Activated T-cell treated with anti-CD3 and anti-CD28 coated beads, Interleukin-2, amount 50 U/mL, for 4 hours (primary cell): ENCODE measurements around the gene ADGRA1. TPM values are rescaled to one million over a fixed set of nuclear protein-coding genes. Genes with fewer than 3 reads are reported as not detected.

Source experiments
- ATAC-seq, 2 donors: fragments of 200-7000 bp; cut with Tn5 transposase; one replicate each; pipeline ENCODE4 v1.10.0; 2021
- DNase-seq: peaks from one replicate; pipeline ENCODE4 v3.0.0-alpha.2; 2020
- H3K27me3 Mint-ChIP-seq: one replicate; pipeline ENCODE4 v1.8.0; 2021; ENCODE audit warnings: low read depth, mixed read lengths
- H3K36me3 Mint-ChIP-seq: one replicate; pipeline ENCODE4 v1.8.0; 2022; ENCODE audit warnings: mixed read lengths; ENCODE audit not compliant: insufficient read depth
- H3K4me1 Mint-ChIP-seq: one replicate; pipeline ENCODE4 v1.8.0; 2021; ENCODE audit warnings: low read depth, mixed read lengths
- H3K4me3 Mint-ChIP-seq: one replicate; pipeline ENCODE4 v1.8.0; 2021; ENCODE audit warnings: mild to moderate bottlenecking, moderate library complexity, mixed read lengths
- H3K9me3 Mint-ChIP-seq: one replicate; pipeline ENCODE4 v1.8.0; 2021; ENCODE audit warnings: mixed read lengths
- total RNA-seq, 3 donors: library from RNA; stranded (reverse); gene quantifications; one replicate each; pipeline ENCODE4 v1.2.1, GENCODE V29; 2021

The ADGRA1 gene
- total RNA-seq, 3 donors from 2014 or later: not detected

DNA sequence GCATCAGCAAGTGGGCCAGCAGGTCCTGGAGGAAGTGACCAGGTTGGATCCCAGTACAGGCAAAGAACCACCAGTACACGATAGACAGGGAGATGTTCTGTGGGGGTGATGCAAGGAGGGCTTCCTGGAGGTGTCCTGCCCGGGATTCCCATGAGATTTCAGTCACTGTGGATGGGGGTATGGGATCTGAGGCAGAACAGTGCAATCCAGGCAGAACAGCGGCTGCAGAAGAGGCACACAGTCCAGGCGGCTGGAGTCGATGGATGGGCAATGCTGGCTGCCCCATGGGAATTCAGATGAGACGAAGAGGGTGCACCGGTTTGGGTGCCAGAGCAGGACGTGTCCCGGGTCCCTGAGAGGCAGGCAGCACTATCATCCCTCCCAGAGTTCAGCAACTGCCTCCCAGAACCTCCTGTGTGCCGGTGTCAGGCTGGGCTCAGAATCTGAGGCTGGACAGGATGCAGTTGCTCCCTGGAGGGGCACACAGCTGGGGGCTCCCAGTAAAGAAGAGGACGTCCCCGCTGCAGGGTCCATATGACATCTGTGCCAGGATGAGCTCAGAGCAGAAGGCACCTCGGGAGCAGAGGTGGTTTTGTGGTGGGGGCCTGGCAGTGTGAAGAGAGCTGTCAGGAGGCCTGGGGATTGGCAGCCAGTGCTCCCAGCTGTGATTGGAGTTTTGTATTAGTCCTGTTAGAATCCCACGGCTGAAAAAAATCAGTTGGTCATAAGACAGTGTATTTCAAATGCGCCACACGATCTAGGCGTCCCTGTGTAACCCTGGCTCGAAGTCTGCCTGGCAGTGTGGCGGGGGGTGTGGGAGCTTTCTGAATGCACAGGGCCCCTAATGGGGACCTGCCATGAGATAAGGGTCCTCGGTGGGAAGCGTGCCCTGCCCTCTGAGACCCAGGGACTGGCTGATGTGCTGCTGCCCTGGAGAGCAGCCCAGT lies 75.5 kb downstream of the ADGRA1 start:
- no peaks in the 10 kb centered on the region for H3K9me3 Mint-ChIP-seq
- no peaks in the 10 kb centered on the region for H3K36me3 Mint-ChIP-seq
- ATAC-seq: no peak
- H3K4me3 Mint-ChIP-seq: no peak overlapping the region
- H3K4me1 Mint-ChIP-seq: no peaks in the 10 kb centered on the region
- no peak for DNase-seq
- H3K27me3 Mint-ChIP-seq: peaks cover 21% of the 10 kb centered on the region

GRCh38 chr10:133163889-133164815 lies 76.4 kb downstream of the ADGRA1 start:
- H3K4me3 Mint-ChIP-seq: no peak overlapping the region
- no peaks in the 10 kb centered on the region for H3K4me1 Mint-ChIP-seq
- H3K27me3 Mint-ChIP-seq: peaks cover 21% of the 10 kb centered on the region
- H3K9me3 Mint-ChIP-seq: no peaks in the 10 kb centered on the region
- no peak for ATAC-seq
- H3K36me3 Mint-ChIP-seq: no peaks in the 10 kb centered on the region
- no peak for DNase-seq

DNA sequence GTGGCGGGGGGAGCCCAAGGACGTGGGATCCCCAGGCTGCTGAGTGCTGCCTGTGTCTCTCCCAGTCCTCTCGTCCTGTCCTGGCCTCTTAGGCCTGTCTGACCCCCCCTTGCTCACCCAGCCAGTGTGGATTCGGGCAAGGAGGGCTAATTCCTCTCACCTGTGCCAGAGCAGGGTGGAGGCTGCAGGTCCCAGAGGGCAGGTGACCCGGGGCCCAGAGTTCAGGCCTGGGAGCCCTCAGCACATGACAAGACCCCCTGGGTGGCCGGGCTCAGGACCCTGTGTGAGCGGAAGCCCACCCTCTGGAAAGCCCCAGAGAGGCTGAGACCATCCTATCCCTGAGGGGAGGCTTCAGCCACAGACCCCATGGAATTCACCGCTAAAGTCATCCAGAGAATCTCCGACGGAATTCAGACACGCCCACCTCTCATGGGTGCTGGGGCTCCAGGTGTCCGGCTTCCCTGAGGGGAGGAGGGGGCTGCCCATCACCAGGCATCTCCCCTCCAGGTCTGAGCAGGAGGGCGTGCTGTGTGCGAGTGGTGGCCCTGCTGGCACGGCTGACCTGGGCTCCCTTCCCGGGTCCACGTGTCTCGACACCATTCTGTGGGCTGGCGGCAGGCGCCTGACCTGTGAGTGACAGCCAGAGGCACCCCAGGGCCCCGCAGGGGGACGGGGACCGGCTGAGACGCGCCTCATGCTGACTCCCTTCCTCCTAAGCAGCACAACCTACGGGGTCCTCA lies 77.3 kb downstream of the ADGRA1 start:
- no peaks in the 10 kb centered on the region for H3K9me3 Mint-ChIP-seq
- no peaks in the 10 kb centered on the region for H3K4me1 Mint-ChIP-seq
- DNase-seq: no peak
- no peak for ATAC-seq
- H3K36me3 Mint-ChIP-seq: no peaks in the 10 kb centered on the region
- no peak overlapping the region for H3K4me3 Mint-ChIP-seq
- H3K27me3 Mint-ChIP-seq: peaks cover 21% of the 10 kb centered on the region

DNA sequence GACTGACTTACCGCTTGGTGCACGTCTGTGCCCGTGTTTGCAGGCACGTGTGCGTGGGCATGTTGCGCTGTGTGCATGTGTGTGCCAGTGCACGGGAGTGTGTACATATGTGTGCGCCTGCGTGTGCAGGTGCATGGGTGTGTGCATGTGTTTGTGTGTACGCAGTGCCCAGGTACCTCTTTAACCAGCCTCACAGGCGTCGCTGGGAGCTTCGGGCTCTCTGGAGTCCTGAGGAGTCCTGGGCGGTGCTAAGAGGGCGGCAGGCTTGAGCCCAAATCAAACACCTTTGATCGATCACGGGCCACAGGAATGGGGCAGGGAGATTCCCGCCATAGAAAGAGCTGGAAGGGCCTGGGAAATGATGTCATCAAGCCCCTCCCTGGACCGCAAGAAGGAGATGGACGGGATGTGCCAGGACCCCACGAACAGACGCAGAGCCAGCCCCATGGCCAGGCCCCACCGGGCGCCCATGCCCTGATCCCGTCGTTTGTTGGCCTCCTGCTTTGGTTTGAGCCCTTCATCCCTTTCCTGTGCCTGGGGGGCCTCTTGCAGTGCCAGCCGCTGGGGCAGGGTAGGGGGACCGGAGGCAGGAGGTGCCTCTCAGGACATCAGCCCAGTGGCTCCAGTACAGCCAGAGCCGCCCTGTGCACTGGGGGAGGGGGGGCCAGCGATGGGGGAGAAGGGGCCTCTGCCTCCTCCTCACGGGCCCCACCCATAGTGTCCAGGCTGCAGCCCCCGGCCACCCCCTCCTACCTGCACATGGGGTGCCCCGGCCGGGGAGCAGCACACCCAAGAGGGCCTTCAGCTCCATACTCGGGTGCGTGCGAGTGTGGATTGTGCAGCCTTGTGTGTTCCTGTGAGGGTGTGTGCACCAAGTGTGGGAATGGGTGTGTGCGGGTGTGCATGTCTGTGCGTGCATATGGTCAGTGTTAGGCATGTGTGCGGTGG lies 78.1 kb downstream of the ADGRA1 start:
- Mint-ChIP-seq H3K4me3 (no peak overlapping the region), H3K9me3 (no peaks in the 10 kb centered on the region), H3K36me3 (no peaks in the 10 kb centered on the region), H3K27me3 (peaks cover 21% of the 10 kb centered on the region), H3K4me1 (no peaks in the 10 kb centered on the region)
- ATAC-seq (no peak), DNase-seq (no peak)

DNA sequence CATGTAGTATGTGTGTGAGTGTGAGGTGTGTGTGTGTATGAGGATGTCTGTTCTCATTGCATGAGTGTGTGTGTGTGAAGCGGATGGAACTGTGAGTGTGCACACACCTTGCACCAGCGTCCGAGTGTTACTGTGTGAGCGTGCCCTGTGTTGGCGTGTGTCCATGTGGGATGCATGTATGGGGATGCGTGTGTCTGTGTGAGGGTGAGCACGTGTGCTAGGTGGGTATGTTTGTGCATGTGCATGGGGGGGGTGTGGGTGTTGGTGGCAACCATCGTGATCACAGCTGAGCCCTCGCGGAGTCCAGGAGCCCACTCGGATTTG lies 78.7 kb downstream of the ADGRA1 start:
- H3K9me3 Mint-ChIP-seq: no peaks in the 10 kb centered on the region
- peaks cover 18% of the 10 kb centered on the region for H3K27me3 Mint-ChIP-seq
- no peak for ATAC-seq
- H3K4me1 Mint-ChIP-seq: no peaks in the 10 kb centered on the region
- no peak overlapping the region for H3K4me3 Mint-ChIP-seq
- no peak for DNase-seq
- H3K36me3 Mint-ChIP-seq: no peaks in the 10 kb centered on the region

DNA sequence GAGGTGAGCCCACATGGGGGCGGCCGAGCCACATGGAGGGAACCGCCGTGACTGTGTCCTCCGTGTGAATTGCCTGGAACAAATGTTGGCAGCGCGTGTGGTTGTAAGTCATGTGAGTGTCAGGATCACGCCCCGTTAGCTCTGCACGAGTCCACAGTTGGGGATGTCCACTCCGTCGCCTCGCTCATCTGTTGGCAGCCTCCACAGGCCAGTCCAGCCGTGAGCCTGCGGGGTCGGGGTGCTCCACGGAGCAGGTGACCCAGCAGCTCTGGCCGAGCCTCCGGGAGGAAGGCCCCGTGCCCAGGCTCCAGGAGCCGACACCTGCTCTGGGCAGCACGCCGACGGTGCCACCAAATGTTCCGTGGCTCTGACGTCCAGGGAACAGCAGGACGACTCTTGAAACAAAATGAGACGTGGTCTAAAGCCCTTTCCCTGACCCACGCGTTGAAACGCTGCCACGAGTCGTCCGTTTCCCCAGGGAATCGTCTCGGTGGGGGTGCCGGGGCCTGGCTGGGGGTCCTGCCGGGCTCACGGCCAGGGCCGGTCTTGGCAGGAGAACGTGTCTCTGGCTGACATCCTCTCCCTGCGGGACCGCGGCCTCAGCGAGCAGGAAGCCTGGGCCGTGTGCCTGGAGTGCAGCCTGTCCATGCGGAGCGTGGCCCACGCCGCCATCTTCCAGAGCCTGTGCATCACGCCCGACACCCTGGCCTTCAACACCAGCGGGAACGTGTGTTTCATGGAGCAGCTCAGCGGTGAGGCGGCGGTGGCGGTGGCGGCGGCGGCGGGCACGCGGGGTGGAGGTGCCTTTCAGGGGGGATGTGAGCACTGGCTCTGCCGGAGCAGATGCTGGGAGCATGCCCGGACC lies 79.3 kb downstream of the ADGRA1 start:
- ATAC-seq: no peak
- peaks cover 20% of the 10 kb centered on the region for H3K27me3 Mint-ChIP-seq
- no peaks in the 10 kb centered on the region for H3K4me1 Mint-ChIP-seq
- no peak for DNase-seq
- H3K4me3 Mint-ChIP-seq: no peak overlapping the region
- no peaks in the 10 kb centered on the region for H3K36me3 Mint-ChIP-seq
- no peaks in the 10 kb centered on the region for H3K9me3 Mint-ChIP-seq

DNA sequence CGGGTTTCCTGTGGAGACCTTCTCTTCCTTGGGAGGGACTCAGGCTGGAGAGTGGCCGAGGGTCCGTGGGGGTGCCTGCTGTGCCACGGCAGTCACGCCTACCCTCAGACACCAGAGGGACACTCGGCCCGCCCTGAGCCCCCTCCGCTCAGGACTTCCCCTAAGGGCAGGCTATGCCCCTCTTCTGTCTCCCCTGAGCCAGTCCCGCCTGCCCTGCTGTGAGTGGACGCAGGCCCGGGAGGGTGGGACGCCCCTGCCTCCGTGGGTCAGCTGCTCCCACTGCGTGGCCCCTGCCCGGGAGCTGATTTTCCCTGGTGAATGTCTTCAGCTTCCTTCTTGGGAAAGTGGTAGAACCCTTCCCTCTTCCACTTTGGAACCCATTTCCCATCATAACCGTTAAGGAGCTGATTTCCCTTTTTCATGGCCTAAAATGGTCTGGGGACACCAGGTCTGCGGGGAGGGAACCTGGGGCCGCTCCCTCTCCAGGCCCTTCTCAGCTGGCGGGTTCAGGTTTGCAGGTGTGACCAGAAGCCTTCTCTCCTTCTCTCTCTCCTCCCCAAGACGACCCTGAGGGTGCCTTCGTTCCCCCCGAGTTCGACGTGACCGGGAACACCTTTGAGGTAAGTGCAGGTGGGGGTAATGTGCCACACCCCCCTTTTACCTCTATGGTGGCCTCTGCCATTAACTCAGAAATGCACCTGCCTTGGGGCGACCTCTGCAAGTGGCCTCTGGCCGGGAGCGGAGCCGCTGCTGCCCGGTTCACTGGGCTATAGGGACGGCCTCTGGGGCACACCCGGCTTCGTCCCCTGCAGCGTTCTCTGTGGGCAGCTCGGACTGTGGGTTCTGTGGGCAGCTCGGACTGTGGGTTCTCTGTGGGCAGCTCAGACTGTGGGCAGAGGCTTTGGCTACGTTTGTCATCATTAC lies 80.2 kb downstream of the ADGRA1 start:
- H3K4me3 Mint-ChIP-seq: no peak overlapping the region
- ATAC-seq (no peak), DNase-seq (no peak)
- H3K27me3 Mint-ChIP-seq: peaks cover 13% of the 10 kb centered on the region
- no peaks in the 10 kb centered on the region for H3K36me3 Mint-ChIP-seq
- H3K4me1 Mint-ChIP-seq: no peaks in the 10 kb centered on the region
- no peaks in the 10 kb centered on the region for H3K9me3 Mint-ChIP-seq

DNA sequence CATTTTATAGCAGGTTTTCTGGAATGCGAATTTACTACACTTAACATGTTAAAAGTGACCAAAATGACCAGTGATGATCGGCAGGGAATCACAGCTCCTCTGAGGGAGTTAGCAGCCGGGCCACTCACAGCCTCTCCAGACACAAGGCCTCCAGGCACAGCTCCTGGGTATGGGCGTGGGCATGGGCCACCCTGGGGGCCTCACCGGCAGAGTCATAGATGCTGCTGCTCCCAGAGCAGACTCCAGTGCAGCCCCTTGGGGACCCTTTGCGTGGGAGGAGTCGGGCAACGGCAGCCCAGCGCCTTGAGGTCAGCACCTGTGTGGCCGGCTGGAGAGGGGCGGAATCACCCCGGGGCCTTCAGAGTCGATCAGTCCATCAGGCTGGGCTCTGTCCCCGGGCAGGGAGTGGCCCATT lies 80.9 kb downstream of the ADGRA1 start:
- Mint-ChIP-seq H3K9me3 (no peaks in the 10 kb centered on the region), H3K4me1 (no peaks in the 10 kb centered on the region), H3K36me3 (no peaks in the 10 kb centered on the region), H3K27me3 (peaks cover 11% of the 10 kb centered on the region), H3K4me3 (no peak overlapping the region)
- no peak for ATAC-seq
- DNase-seq: no peak

DNA sequence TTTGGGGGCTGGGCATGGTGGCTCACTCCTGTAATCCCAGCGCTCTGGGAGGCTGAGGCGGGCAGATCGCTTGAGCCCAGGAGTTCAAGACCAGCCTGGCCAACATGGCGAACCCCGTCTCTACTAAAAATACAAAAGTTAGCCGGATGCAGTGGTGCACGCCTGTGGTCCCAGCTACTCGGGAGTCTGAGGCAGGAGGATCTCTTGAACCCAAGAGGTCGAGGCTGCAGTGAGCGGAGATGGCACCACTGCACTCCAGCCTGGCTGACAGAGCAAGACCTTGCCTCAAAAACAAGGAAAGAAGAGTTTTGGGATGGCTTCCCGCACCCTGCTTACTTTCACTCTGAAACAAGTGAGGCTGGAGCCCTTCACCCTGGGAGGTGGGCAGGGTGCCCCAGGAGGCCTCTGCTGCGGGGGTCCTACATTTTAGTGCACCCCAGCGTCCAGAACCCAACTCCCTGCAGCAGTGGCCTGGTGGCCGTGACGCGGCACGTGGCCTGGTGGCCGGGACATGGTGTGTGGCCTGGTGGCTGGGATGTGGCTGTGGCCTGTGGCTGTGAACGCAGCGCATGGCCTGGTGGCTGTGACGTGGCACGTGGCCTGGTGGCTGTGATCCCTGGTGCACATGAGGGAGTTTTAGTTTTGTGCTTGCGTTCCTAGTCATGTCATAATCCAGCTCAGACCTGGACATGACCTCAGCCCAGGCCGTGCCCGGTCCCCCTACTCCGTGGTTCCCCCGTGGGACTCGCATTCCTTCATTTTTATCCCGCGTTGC lies 81.6 kb downstream of the ADGRA1 start:
- Mint-ChIP-seq H3K27me3 (peaks cover 15% of the 10 kb centered on the region), H3K4me1 (no peaks in the 10 kb centered on the region), H3K9me3 (no peaks in the 10 kb centered on the region)

GRCh38 chr10:133170092-133170491 lies 82.4 kb downstream of the ADGRA1 start:
- Mint-ChIP-seq H3K36me3 (no peaks in the 10 kb centered on the region), H3K4me3 (no peak overlapping the region), H3K27me3 (peaks cover 18% of the 10 kb centered on the region), H3K9me3 (no peaks in the 10 kb centered on the region), H3K4me1 (no peaks in the 10 kb centered on the region)
- DNase-seq (no peak), ATAC-seq (no peak)

More for the DNA sequence above, 81.6 kb downstream of the ADGRA1 start:
- no peak overlapping the region for H3K4me3 Mint-ChIP-seq
- DNase-seq: no peak
- ATAC-seq: no peak
- no peaks in the 10 kb centered on the region for H3K36me3 Mint-ChIP-seq

DNA sequence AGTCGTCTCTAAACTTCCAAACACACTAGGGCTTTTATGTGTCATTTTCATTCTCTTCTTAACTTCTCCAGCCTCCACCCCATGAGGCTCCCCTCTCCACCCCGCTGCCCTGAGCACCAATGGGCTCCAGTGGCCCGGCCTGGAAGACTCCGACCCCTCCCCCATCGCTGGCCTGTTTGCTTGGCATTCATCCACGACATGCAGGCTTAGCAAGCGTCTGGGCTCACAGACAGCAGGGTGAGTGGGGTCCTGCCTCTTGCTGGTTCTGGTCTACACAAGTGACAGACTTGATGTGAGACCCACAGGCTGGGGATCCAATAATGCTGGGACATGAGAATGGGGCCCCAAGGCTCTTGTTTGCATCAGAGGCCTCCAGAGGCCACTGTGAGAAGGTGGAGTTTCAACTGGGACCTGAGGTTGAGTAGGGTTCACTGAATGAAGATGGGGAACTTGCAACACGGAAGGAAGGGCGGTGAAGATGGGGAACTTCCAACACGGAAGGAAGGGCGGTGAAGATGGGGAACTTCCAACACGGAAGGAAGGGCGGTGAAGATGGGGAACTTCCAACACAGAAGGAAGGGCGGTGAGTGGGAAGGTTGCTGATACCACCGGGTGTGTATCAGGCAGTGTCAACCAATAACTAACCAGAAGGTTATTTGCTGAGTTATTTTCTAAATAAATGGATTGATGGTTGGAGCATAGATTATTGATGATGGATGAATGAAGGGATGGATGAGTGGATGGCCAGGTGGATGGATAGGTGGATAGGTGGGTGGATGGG lies 86.3 kb downstream of the ADGRA1 start:
- DNase-seq: no peak
- no peaks in the 10 kb centered on the region for H3K4me1 Mint-ChIP-seq

More for the DNA sequence above, 86.3 kb downstream of the ADGRA1 start:
- ATAC-seq: no peak
- Mint-ChIP-seq H3K27me3 (peaks cover 14% of the 10 kb centered on the region), H3K36me3 (no peaks in the 10 kb centered on the region), H3K4me3 (no peak overlapping the region), H3K9me3 (no peaks in the 10 kb centered on the region)
